Neural cell (in vitro differentiated cells): ENCODE data around the gene NDUFA6. TPM values are rescaled to one million over a fixed set of nuclear protein-coding genes. Genes with fewer than 3 reads are reported as not detected.

Experiments used
- H2AFZ ChIP-seq: fragments of 200-600, 300-800 bp; sonication (generic), shearing (Covaris generic); 2 replicates; pipeline ENCODE4 v1.6.0; 2014; ENCODE audit warnings: low read depth, mild to moderate bottlenecking, antibody characterized with exemption, low read length, moderate library complexity
- H3F3A ChIP-seq: fragments of 200-600 bp; shearing (Covaris generic); 2 replicates; pipeline ENCODE4 v1.6.1; 2016; ENCODE audit warnings: mild to moderate bottlenecking, moderate library complexity, mixed read lengths, antibody characterized with exemption, low read length; ENCODE audit not compliant: insufficient read depth, poor library complexity, severe bottlenecking
- H3K27ac ChIP-seq: fragments of 200-600, 300-800 bp; sonication (generic), shearing (Covaris generic); 2 replicates; pipeline ENCODE4 v1.5.1; 2014; ENCODE audit warnings: mild to moderate bottlenecking, low read length, moderate library complexity
- H3K27me3 ChIP-seq: fragments of 300-800, 200-600 bp; sonication (generic), shearing (Covaris generic); 2 replicates; pipeline ENCODE4 v1.6.0; 2014; ENCODE audit warnings: mild to moderate bottlenecking, low read depth, low read length, moderate library complexity; ENCODE audit not compliant: insufficient read depth
- H3K36me3 ChIP-seq: fragments of 300-800, 200-600 bp; sonication (generic), shearing (Covaris generic); 2 replicates; pipeline ENCODE4 v1.5.1; 2014; ENCODE audit warnings: mild to moderate bottlenecking, antibody characterized with exemption, low read length, moderate library complexity; ENCODE audit not compliant: insufficient read depth
- H3K4me2 ChIP-seq: fragments of 300-800, 200-600 bp; sonication (generic), shearing (Covaris generic); 2 replicates; pipeline ENCODE4 v1.6.0; 2014; ENCODE audit warnings: mild to moderate bottlenecking, low read length
- H3K4me3 ChIP-seq: fragments of 300-800, 200-600 bp; sonication (generic), shearing (Covaris generic); 2 replicates; pipeline ENCODE4 v1.5.1; 2014; ENCODE audit warnings: mild to moderate bottlenecking, low read length, moderate library complexity
- H3K79me2 ChIP-seq: fragments of 200-600 bp; shearing (Covaris generic); replicated peaks from 2 replicates; pipeline ENCODE4 v1.6.0; 2014; ENCODE audit warnings: mild to moderate bottlenecking, low read length, moderate library complexity; ENCODE audit not compliant: insufficient read depth
- H3K9ac ChIP-seq: fragments of 300-800, 200-600 bp; sonication (generic), shearing (Covaris generic); 2 replicates; pipeline ENCODE4 v1.6.1; 2016; ENCODE audit warnings: mild to moderate bottlenecking, low read length, mixed read lengths
- H3K9me2 ChIP-seq: fragments of 200-600 bp; shearing (Covaris generic); 2 replicates; pipeline ENCODE4 v1.6.1; 2016; ENCODE audit warnings: mild to moderate bottlenecking, low read length, mixed read lengths; ENCODE audit not compliant: insufficient read depth
- H3K9me3 ChIP-seq: fragments of 200-600, 300-800 bp; sonication (generic), shearing (Covaris generic); 2 replicates; pipeline ENCODE4 v1.6.1; 2016; ENCODE audit warnings: mild to moderate bottlenecking, mixed run types, low read length, moderate library complexity, mixed read lengths
- H4K20me1 ChIP-seq: fragments of 200-600 bp; shearing (Covaris generic); 2 replicates; pipeline ENCODE4 v1.6.1; 2016; ENCODE audit warnings: mild to moderate bottlenecking, mixed run types; ENCODE audit not compliant: insufficient read depth
- CTCF ChIP-seq: fragments of 450-650 bp; IDR thresholded peaks from 2 replicates; pipeline ENCODE4 v1.5.1; 2014; ENCODE audit warnings: antibody characterized with exemption, mild to moderate bottlenecking, moderate library complexity; ENCODE audit not compliant: poor library complexity, severe bottlenecking
- EP300 ChIP-seq: fragments of 450-650 bp; conservative IDR thresholded peaks from 2 replicates; pipeline ENCODE4 v1.6.1; 2014; ENCODE audit warnings: antibody characterized with exemption, mild to moderate bottlenecking, moderate library complexity; ENCODE audit not compliant: poor library complexity, severe bottlenecking
- EZH2 ChIP-seq: fragments of 200-600, 300-800 bp; shearing (Covaris generic), sonication (generic); IDR thresholded peaks from 2 replicates; pipeline ENCODE4 v1.6.1; 2014; ENCODE audit warnings: antibody characterized with exemption, low read length, borderline replicate concordance, mild to moderate bottlenecking; ENCODE audit not compliant: insufficient read depth, poor library complexity, severe bottlenecking
- MXI1 ChIP-seq: fragments of 450-650 bp; conservative IDR thresholded peaks from 2 replicates; pipeline ENCODE4 v1.6.1; 2014; ENCODE audit warnings: antibody characterized with exemption, mild to moderate bottlenecking; ENCODE audit not compliant: poor library complexity, severe bottlenecking
- POLR2AphosphoS5 ChIP-seq: IDR thresholded peaks from 2 replicates; pipeline ENCODE4 v1.6.1; 2012
- RAD21 ChIP-seq: fragments of 450-650 bp; conservative IDR thresholded peaks from 2 replicates; pipeline ENCODE4 v1.6.1; 2014; ENCODE audit warnings: antibody characterized with exemption, mild to moderate bottlenecking, moderate library complexity
- SMC3 ChIP-seq: fragments of 450-650 bp; conservative IDR thresholded peaks from 2 replicates; pipeline ENCODE4 v1.6.1; 2014; ENCODE audit warnings: antibody characterized with exemption, mild to moderate bottlenecking, moderate library complexity; ENCODE audit not compliant: poor library complexity
- TAF1 ChIP-seq: IDR thresholded peaks from 2 replicates; pipeline ENCODE4 v1.6.1; 2012; ENCODE audit warnings: low read depth
- polyA plus RNA-seq: library from polyadenylated mRNA; depleted of rRNA; stranded (reverse); fragments of >200 nt; gene quantifications from 2 replicates; pipeline ENCODE4 v1.2.3, GENCODE V29; 2014
- TF ChIP-seq, protein P1 (sequence below): IDR thresholded peaks from 2 replicates; pipeline ENCODE4 v1.6.1; 2012; ENCODE audit warnings: borderline replicate concordance

The NDUFA6 gene
- polyA plus RNA-seq, 1 donor from 2014 or later = 273 TPM

DNA sequence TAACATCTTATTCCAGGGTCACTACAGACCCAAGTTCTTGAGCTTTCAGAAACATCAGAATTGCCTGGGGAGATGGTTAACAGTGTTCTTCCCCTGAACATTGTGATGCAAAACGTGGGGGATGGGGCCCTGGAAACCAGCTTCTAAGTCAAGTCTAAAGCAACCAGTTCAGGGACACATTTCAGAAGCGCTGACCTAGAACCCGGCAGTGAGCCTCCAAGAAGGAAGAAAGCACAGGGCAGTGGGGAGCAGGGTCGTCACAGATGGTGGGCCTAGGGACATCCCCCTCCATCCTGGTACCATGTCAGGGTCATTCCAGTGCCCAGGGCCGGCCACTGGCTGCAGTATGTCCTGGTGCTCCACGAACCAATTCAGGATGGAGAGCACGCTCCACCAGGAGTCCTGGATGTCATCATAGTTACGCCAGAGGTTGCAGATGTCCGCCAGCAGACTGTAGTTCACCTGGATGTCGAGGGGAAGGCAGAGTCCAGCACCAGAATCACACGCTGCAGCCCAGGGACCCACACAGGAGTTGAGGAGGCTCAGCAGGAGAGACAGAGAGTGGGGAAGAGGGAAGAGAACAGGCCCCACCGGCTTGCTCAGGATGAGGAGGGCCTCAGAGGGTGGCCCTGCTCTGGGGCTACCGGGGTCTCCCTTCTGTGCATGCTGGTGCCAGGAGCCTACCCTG, 25.0 kb downstream of the NDUFA6 start:
- Histone ChIP-seq H3K4me3 (no peak overlapping the region), H3K79me2 (no peaks in the 10 kb centered on the region), H3K4me2 (no peak overlapping the region), H2AFZ (no peak overlapping the region), H3K27me3 (no peaks in the 10 kb centered on the region), H3K27ac (no peak overlapping the region), H4K20me1 (no peaks in the 10 kb centered on the region), H3F3A (no peaks in the 10 kb centered on the region), H3K9me3 (no peaks in the 10 kb centered on the region), H3K9ac (no peak overlapping the region), H3K9me2 (no peaks in the 10 kb centered on the region), H3K36me3 (no peaks in the 10 kb centered on the region)
- TF ChIP-seq EP300 = no peak

DNA sequence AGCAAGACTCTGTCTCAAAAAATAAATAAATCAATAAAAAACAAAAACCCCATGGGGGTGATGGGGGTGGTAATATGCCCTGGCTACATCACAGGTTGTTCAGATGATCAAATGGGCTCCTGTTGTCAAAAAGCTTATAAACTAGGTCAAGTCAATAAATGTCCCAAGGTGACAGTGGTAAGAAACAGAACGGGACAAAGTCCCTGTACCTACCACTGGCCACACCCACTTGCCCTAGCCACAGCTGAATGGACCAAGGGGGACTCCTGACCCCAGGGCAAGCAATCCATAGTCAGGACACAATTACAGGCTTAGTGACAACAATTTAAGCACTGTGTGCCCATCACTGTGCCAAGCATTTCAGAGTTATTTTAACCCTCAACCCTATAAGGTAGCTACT, 25.9 kb downstream of the NDUFA6 start:
- no peak for TF ChIP-seq MXI1
- TF ChIP-seq SMC3 = no peak
- no peak for TF ChIP-seq CTCF
- TF ChIP-seq EP300 = no peak
- TF ChIP-seq, protein P1, sequence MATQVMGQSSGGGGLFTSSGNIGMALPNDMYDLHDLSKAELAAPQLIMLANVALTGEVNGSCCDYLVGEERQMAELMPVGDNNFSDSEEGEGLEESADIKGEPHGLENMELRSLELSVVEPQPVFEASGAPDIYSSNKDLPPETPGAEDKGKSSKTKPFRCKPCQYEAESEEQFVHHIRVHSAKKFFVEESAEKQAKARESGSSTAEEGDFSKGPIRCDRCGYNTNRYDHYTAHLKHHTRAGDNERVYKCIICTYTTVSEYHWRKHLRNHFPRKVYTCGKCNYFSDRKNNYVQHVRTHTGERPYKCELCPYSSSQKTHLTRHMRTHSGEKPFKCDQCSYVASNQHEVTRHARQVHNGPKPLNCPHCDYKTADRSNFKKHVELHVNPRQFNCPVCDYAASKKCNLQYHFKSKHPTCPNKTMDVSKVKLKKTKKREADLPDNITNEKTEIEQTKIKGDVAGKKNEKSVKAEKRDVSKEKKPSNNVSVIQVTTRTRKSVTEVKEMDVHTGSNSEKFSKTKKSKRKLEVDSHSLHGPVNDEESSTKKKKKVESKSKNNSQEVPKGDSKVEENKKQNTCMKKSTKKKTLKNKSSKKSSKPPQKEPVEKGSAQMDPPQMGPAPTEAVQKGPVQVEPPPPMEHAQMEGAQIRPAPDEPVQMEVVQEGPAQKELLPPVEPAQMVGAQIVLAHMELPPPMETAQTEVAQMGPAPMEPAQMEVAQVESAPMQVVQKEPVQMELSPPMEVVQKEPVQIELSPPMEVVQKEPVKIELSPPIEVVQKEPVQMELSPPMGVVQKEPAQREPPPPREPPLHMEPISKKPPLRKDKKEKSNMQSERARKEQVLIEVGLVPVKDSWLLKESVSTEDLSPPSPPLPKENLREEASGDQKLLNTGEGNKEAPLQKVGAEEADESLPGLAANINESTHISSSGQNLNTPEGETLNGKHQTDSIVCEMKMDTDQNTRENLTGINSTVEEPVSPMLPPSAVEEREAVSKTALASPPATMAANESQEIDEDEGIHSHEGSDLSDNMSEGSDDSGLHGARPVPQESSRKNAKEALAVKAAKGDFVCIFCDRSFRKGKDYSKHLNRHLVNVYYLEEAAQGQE = no peak
- TF ChIP-seq POLR2AphosphoS5 = no peak
- TF ChIP-seq RAD21 = no peak
- TF ChIP-seq TAF1 = no peak
- TF ChIP-seq EZH2 = no peak
- H3K4me3 ChIP-seq = no peak overlapping the region
- H3K36me3 ChIP-seq = no peaks in the 10 kb centered on the region
- H4K20me1 ChIP-seq = no peaks in the 10 kb centered on the region
- H3K9me2 ChIP-seq = no peaks in the 10 kb centered on the region
- H2AFZ ChIP-seq = no peak overlapping the region
- no peak overlapping the region for H3K27ac ChIP-seq
- no peaks in the 10 kb centered on the region for H3K79me2 ChIP-seq
- no peaks in the 10 kb centered on the region for H3F3A ChIP-seq
- H3K9me3 ChIP-seq = no peaks in the 10 kb centered on the region
- H3K27me3 ChIP-seq = no peaks in the 10 kb centered on the region
- no peak overlapping the region for H3K4me2 ChIP-seq
- H3K9ac ChIP-seq = no peak overlapping the region
